MM.1S (cell line): ENCODE results near the gene SEPHS2.

Experiments used
- DNase-seq: peaks from one replicate; pipeline ENCODE4 v3.0.0-alpha.2; 2015
- H2AFZ ChIP-seq: fragments of 300-600 bp; sonication (generic); 2 replicates; pipeline ENCODE4 v1.6.0; 2016; ENCODE audit warnings: antibody characterized with exemption, low read length
- H3F3A ChIP-seq: fragments of 300-600 bp; sonication (generic); 2 replicates; pipeline ENCODE4 v1.6.1; 2016; ENCODE audit warnings: mild to moderate bottlenecking, antibody characterized with exemption, low read length, moderate library complexity, mixed read lengths; ENCODE audit not compliant: insufficient read depth
- H3K27ac ChIP-seq: fragments of 300-600 bp; sonication (generic); 2 replicates; pipeline ENCODE4 v1.5.1; 2016; ENCODE audit warnings: mild to moderate bottlenecking, low read length
- H3K27me3 ChIP-seq: fragments of 300-600 bp; sonication (generic); replicated peaks from 2 replicates; pipeline ENCODE4 v1.6.0; 2016; ENCODE audit warnings: low read length; ENCODE audit not compliant: insufficient read depth
- H3K36me3 ChIP-seq: fragments of 300-600 bp; sonication (generic); replicated peaks from 2 replicates; pipeline ENCODE4 v1.6.1; 2016; ENCODE audit warnings: mild to moderate bottlenecking, low read length, mixed read lengths; ENCODE audit not compliant: insufficient read depth
- H3K4me1 ChIP-seq: fragments of 300-600 bp; sonication (generic); 2 replicates; pipeline ENCODE4 v1.6.1; 2016; ENCODE audit warnings: low read length, mixed read lengths
- H3K4me2 ChIP-seq: fragments of 300-600 bp; sonication (generic); 2 replicates; pipeline ENCODE4 v1.6.0; 2016; ENCODE audit warnings: low read depth, low read length
- H3K4me3 ChIP-seq: fragments of 300-600 bp; sonication (generic); 2 replicates; pipeline ENCODE4 v1.5.1; 2016; ENCODE audit warnings: low read length, mixed read lengths
- H3K79me2 ChIP-seq: fragments of 300-600 bp; sonication (generic); 2 replicates; pipeline ENCODE4 v1.6.1; 2016; ENCODE audit warnings: mixed run types, low read length, mixed read lengths
- H3K9ac ChIP-seq: fragments of 300-600 bp; sonication (generic); 2 replicates; pipeline ENCODE4 v1.6.1; 2016; ENCODE audit warnings: low read length, mixed read lengths
- H3K9me2 ChIP-seq: fragments of 300-600 bp; sonication (generic); replicated peaks from 2 replicates; pipeline ENCODE4 v1.6.1; 2016; ENCODE audit warnings: mild to moderate bottlenecking, low read length, mixed read lengths; ENCODE audit not compliant: insufficient read depth
- H3K9me3 ChIP-seq: fragments of 300-600 bp; sonication (generic); replicated peaks from 2 replicates; pipeline ENCODE4 v1.6.1; 2016; ENCODE audit warnings: mild to moderate bottlenecking, low read length, mixed read lengths; ENCODE audit not compliant: insufficient read depth
- H4K20me1 ChIP-seq: fragments of 300-600 bp; sonication (generic); 2 replicates; pipeline ENCODE4 v1.6.1; 2016; ENCODE audit warnings: mild to moderate bottlenecking, low read length, moderate library complexity, mixed read lengths; ENCODE audit not compliant: insufficient read depth
- CTCF ChIP-seq: fragments of 300-600 bp; sonication (generic); IDR thresholded peaks from 2 replicates; pipeline ENCODE4 v1.5.1; 2016; ENCODE audit warnings: antibody characterized with exemption, low read length, mixed read lengths
- EZH2 ChIP-seq: fragments of 300-600 bp; sonication (generic); optimal IDR thresholded peaks from 2 replicates; pipeline ENCODE3; 2017; ENCODE audit warnings: low read depth, mild to moderate bottlenecking, antibody characterized with exemption, low read length, mixed read lengths
- EZH2phosphoT487 ChIP-seq: fragments of 300-600 bp; sonication (generic); IDR thresholded peaks from 2 replicates; pipeline ENCODE4 v1.6.1; 2018; ENCODE audit warnings: antibody characterized with exemption, low read length

SEPHS2 gene

GRCh38 chr16:30416624-30417528, 28.8 kb downstream of the SEPHS2 start:
- Histone ChIP-seq H3K4me1 (peaks cover 26% of the 10 kb centered on the region), H3K79me2 (0 out of 2 replicates have a peak, but pooled peaks cover 5% of the 10 kb centered on the region), H3K9me2 (no peaks in the 10 kb centered on the region), H4K20me1 (no peaks in the 10 kb centered on the region), H3K36me3 (0 out of 2 replicates have a peak, but pooled peaks cover 4% of the 10 kb centered on the region), H3K4me2 (peak overlapping the region; percentile 99; the same call in 1 of the 2 replicates), H3K4me3 (peak overlapping the region; percentile 69; the same call in 1 of the 2 replicates), H3K27ac (no peak overlapping the region), H3K9me3 (no peaks in the 10 kb centered on the region), H3F3A (peaks cover 33% of the 10 kb centered on the region), H3K9ac (no peak overlapping the region), H3K27me3 (no peaks in the 10 kb centered on the region), H2AFZ (no peak overlapping the region)
- DNase-seq = no peak
- no peak for TF ChIP-seq EZH2phosphoT487
- no peak for TF ChIP-seq CTCF
- no peak for TF ChIP-seq EZH2

GRCh38 chr16:30416047-30416603, 29.5 kb downstream of the SEPHS2 start:
- Histone ChIP-seq H3K27ac (peak overlapping the region; percentile 30; the same call in 1 of the 2 replicates), H3K4me1 (peaks cover 26% of the 10 kb centered on the region), H4K20me1 (no peaks in the 10 kb centered on the region), H3K9me3 (no peaks in the 10 kb centered on the region), H3F3A (peaks cover 33% of the 10 kb centered on the region), H3K36me3 (0 out of 2 replicates have a peak, but pooled peaks cover 4% of the 10 kb centered on the region), H3K4me3 (no peak overlapping the region), H3K4me2 (no peak overlapping the region), H3K79me2 (peaks cover 10% of the 10 kb centered on the region; the same call in 1 of the 2 replicates), H3K9ac (no peak overlapping the region), H3K27me3 (no peaks in the 10 kb centered on the region), H3K9me2 (no peaks in the 10 kb centered on the region), H2AFZ (no peak overlapping the region)
- TF ChIP-seq EZH2phosphoT487 (no peak), CTCF (no peak), EZH2 (no peak)
- no peak for DNase-seq

GRCh38 chr16:30414159-30414558, 31.5 kb downstream of the SEPHS2 start:
- Histone ChIP-seq H3K79me2 (peaks cover 18% of the 10 kb centered on the region; the same call in 1 of the 2 replicates), H3K9ac (no peak overlapping the region), H3K9me3 (no peaks in the 10 kb centered on the region), H3K27me3 (no peaks in the 10 kb centered on the region), H3F3A (peaks cover 24% of the 10 kb centered on the region), H3K36me3 (0 out of 2 replicates have a peak, but pooled peaks cover 4% of the 10 kb centered on the region), H3K4me2 (no peak overlapping the region), H3K27ac (no peak overlapping the region), H3K4me1 (peaks cover 32% of the 10 kb centered on the region), H2AFZ (no peak overlapping the region), H3K9me2 (no peaks in the 10 kb centered on the region), H4K20me1 (no peaks in the 10 kb centered on the region), H3K4me3 (no peak overlapping the region)
- TF ChIP-seq EZH2phosphoT487 (no peak), CTCF (no peak), EZH2 (no peak)
- DNase-seq = no peak
